ENCODE measurements around the gene H6PD. TPM values are rescaled to one million over a fixed set of nuclear protein-coding genes. Genes with fewer than 3 reads are reported as not detected.

The H6PD gene
- total RNA-seq, 1 donor from 2014 or later: 48.4 TPM

DNA sequence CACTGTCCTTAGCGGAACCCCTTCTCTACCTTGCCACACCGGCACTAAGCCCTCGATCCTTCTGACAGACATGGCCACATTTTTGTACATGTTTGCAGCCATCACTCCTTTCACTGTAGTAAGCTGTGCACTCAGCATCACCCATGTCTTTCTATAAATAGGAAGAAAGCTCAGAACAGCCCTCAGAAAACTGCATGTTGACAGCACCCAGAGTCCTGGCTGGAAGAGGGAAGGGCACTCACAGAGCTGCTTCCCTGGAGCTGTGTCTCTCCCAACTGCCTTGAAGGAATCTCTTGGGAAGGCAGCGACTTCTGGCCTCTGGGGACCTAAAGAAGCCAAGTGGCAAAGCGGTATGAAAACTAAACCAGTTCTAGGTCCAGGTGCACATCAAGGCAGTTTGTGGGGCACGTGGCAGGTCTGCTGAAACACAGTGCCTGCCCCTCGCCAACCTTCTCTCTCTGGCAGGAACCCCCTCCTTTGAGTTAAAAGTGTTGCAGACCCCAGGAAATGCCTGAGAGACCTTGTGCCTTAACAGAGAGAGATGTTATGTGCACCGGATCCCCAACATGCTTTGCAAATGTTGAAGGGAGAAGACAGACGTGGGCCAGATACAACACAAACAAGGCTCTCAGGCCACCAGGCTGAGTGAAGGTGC lies 41.9 kb upstream of the H6PD start:
- Mint-ChIP-seq H3K27me3 (ENCODE audit: unreplicated experiment) (peaks cover 36% of the 10 kb centered on the region), H3K27ac (ENCODE audit: unreplicated experiment) (no peak overlapping the region), H3K9me3 (ENCODE audit: unreplicated experiment) (peaks cover 5% of the 10 kb centered on the region), H3K4me1 (ENCODE audit: unreplicated experiment) (peaks cover 3% of the 10 kb centered on the region), H3K4me3 (ENCODE audit: unreplicated experiment) (no peak overlapping the region), H3K36me3 (ENCODE audit: unreplicated experiment) (no peaks in the 10 kb centered on the region)
- no peak for DNase-seq (ENCODE audit: extremely low spot score, unreplicated experiment)
- TF ChIP-seq, protein P1, sequence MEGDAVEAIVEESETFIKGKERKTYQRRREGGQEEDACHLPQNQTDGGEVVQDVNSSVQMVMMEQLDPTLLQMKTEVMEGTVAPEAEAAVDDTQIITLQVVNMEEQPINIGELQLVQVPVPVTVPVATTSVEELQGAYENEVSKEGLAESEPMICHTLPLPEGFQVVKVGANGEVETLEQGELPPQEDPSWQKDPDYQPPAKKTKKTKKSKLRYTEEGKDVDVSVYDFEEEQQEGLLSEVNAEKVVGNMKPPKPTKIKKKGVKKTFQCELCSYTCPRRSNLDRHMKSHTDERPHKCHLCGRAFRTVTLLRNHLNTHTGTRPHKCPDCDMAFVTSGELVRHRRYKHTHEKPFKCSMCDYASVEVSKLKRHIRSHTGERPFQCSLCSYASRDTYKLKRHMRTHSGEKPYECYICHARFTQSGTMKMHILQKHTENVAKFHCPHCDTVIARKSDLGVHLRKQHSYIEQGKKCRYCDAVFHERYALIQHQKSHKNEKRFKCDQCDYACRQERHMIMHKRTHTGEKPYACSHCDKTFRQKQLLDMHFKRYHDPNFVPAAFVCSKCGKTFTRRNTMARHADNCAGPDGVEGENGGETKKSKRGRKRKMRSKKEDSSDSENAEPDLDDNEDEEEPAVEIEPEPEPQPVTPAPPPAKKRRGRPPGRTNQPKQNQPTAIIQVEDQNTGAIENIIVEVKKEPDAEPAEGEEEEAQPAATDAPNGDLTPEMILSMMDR (IDR thresholded peaks at IDR 0.05): no peak

GRCh38 chr1:9193233-9193625 lies 41.3 kb upstream of the H6PD start:
- DNase-seq (ENCODE audit: extremely low spot score, unreplicated experiment): no peak
- no peak overlapping the region for H3K27ac Mint-ChIP-seq (ENCODE audit: unreplicated experiment)
- H3K4me1 Mint-ChIP-seq (ENCODE audit: unreplicated experiment): peaks cover 3% of the 10 kb centered on the region
- H3K36me3 Mint-ChIP-seq (ENCODE audit: unreplicated experiment): no peaks in the 10 kb centered on the region
- peaks cover 40% of the 10 kb centered on the region for H3K27me3 Mint-ChIP-seq (ENCODE audit: unreplicated experiment)
- no peak overlapping the region for H3K4me3 Mint-ChIP-seq (ENCODE audit: unreplicated experiment)
- TF ChIP-seq, protein P1 (IDR thresholded peaks at IDR 0.05): no peak
- H3K9me3 Mint-ChIP-seq (ENCODE audit: unreplicated experiment): peaks cover 5% of the 10 kb centered on the region

DNA sequence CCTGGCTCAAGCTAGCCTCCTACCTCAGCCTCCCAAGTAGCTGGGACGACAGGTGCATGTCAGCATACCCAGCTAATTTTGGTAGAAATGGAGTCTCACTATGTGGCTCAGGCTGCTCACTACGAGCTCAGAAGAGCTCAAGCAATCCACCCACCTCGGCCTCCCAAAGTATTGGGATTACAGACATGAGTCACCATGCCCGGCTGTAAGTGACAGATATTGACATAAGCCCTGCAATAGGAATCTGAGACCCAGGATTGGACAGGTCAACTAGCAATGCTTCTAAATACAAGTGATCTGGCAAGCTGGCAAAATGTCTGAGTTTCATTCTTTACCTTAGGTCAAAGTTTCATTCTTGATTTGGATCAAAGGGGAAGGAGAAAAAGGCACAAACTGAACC lies 40.5 kb upstream of the H6PD start:
- Mint-ChIP-seq H3K4me1 (ENCODE audit: unreplicated experiment) (peaks cover 7% of the 10 kb centered on the region), H3K36me3 (ENCODE audit: unreplicated experiment) (no peaks in the 10 kb centered on the region), H3K27me3 (ENCODE audit: unreplicated experiment) (peaks cover 44% of the 10 kb centered on the region), H3K27ac (ENCODE audit: unreplicated experiment) (no peak overlapping the region), H3K4me3 (ENCODE audit: unreplicated experiment) (no peak overlapping the region), H3K9me3 (ENCODE audit: unreplicated experiment) (peaks cover 5% of the 10 kb centered on the region)
- TF ChIP-seq, protein P1 (IDR thresholded peaks at IDR 0.05): no peak
- DNase-seq (ENCODE audit: extremely low spot score, unreplicated experiment): no peak

- Mint-ChIP-seq H3K27me3 (ENCODE audit: unreplicated experiment) (peaks cover 53% of the 10 kb centered on the region), H3K36me3 (ENCODE audit: unreplicated experiment) (no peaks in the 10 kb centered on the region)
- DNase-seq (ENCODE audit: extremely low spot score, unreplicated experiment): no peak
Measured at GRCh38 chr1:9195651-9196050, 38.9 kb upstream of the H6PD start.

More at GRCh38 chr1:9195651-9196050, 38.9 kb upstream of the H6PD start:
- peaks cover 4% of the 10 kb centered on the region for H3K9me3 Mint-ChIP-seq (ENCODE audit: unreplicated experiment)
- no peak overlapping the region for H3K4me3 Mint-ChIP-seq (ENCODE audit: unreplicated experiment)
- H3K27ac Mint-ChIP-seq (ENCODE audit: unreplicated experiment): no peak overlapping the region
- H3K4me1 Mint-ChIP-seq (ENCODE audit: unreplicated experiment): peaks cover 7% of the 10 kb centered on the region
- TF ChIP-seq, protein P1 (IDR thresholded peaks at IDR 0.05): no peak

Measured in osteocyte (in vitro differentiated cells).